GM12891 (cell line): ENCODE data around the gene IGSF10.

ENCODE experiments used
- PAX5 ChIP-seq: IDR thresholded peaks from 2 replicates; pipeline ENCODE4 v1.6.1; 2011; ENCODE audit warnings: low read length, moderate library complexity, mild to moderate bottlenecking; ENCODE audit not compliant: insufficient read depth, severe bottlenecking
- POLR2A ChIP-seq: IDR thresholded peaks from 2 replicates; pipeline ENCODE4 v1.6.1; 2011; ENCODE audit warnings: low read depth, low read length, control low read depth
- POLR2AphosphoS5 ChIP-seq: IDR thresholded peaks from 2 replicates; pipeline ENCODE4 v1.6.1; 2011; ENCODE audit warnings: low read depth, low read length, control low read depth
- POU2F2 ChIP-seq: IDR thresholded peaks from 2 replicates; pipeline ENCODE4 v1.6.1; 2011; ENCODE audit warnings: low read depth, mild to moderate bottlenecking, control low read depth, low read length, moderate library complexity
- SPI1 ChIP-seq: IDR thresholded peaks from 2 replicates; pipeline ENCODE4 v1.6.1; 2011; ENCODE audit warnings: low read depth, low read length, control low read depth
- TAF1 ChIP-seq: IDR thresholded peaks from 2 replicates; pipeline ENCODE4 v1.6.1; 2011; ENCODE audit warnings: low read depth, low read length, control low read depth

DNA sequence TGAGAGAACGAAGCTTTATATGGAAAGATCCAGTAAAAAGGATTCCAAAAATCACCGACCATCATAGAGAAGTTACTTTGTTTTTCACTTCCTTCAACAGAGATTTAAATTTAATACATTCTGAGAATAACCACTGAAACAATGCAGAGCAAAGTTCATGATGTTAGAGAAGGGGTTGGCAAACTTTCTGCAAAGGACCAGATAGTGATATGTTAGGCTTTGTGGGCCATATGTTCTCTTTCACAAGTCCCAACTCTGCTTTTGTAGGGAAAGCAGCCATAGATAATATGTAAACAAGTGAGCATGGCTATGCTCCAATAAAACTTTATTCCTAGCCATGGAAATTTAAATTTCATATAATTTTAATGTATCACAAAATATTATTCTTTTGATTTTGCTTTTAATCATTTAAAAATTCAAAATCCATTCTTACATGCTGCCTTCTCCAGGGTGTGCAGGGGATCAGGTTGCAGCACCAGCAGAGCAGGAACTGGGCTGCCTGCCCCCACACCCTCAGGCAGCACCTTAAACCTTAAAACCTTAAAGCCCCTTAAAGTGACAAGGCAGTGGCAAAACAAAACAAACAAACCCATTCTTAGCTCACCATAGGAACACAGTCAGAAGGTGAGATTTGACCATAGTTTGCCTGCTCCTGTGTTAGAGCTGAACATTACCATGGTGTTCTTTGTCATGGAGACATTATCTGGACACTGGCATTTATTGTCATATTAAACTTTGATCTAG is 16.9 kb upstream of the IGSF10 start:
- TF ChIP-seq POLR2AphosphoS5 (no peak), PAX5 (no peak), POLR2A (no peak), TAF1 (no peak), SPI1 (no peak), POU2F2 (no peak)
